ENCODE data around the gene DMXL2. TPM values are rescaled to one million over a fixed set of nuclear protein-coding genes. Genes with fewer than 3 reads are reported as not detected.

DMXL2 gene
- total RNA-seq, 4 donors from 2014 or later: 34.7 to 81.2 (median 69.3) TPM

- no peak for DNase-seq
- H3K4me1 ChIP-seq: no peaks in the 10 kb centered on the region
- H3K27ac ChIP-seq: no peak overlapping the region
- H3K36me3 ChIP-seq: peaks cover 0 to 16% (median 0%) of the 10 kb centered on the region in 3 donors
- H3K9me3 ChIP-seq: no peaks in the 10 kb centered on the region
- no peaks in the 10 kb centered on the region for H3K27me3 ChIP-seq
- TF ChIP-seq, protein P1, sequence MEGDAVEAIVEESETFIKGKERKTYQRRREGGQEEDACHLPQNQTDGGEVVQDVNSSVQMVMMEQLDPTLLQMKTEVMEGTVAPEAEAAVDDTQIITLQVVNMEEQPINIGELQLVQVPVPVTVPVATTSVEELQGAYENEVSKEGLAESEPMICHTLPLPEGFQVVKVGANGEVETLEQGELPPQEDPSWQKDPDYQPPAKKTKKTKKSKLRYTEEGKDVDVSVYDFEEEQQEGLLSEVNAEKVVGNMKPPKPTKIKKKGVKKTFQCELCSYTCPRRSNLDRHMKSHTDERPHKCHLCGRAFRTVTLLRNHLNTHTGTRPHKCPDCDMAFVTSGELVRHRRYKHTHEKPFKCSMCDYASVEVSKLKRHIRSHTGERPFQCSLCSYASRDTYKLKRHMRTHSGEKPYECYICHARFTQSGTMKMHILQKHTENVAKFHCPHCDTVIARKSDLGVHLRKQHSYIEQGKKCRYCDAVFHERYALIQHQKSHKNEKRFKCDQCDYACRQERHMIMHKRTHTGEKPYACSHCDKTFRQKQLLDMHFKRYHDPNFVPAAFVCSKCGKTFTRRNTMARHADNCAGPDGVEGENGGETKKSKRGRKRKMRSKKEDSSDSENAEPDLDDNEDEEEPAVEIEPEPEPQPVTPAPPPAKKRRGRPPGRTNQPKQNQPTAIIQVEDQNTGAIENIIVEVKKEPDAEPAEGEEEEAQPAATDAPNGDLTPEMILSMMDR (IDR thresholded peaks at IDR 0.05): peak in 4 of 6 experiments; percentile 26 to 39 (median 30)
- no peak for TF ChIP-seq POLR2A (IDR thresholded peaks at IDR 0.05)
- H3K4me3 ChIP-seq: no peak overlapping the region
Observed at GRCh38 chr15:51499379-51499976, 123.1 kb downstream of the DMXL2 start.

DNA sequence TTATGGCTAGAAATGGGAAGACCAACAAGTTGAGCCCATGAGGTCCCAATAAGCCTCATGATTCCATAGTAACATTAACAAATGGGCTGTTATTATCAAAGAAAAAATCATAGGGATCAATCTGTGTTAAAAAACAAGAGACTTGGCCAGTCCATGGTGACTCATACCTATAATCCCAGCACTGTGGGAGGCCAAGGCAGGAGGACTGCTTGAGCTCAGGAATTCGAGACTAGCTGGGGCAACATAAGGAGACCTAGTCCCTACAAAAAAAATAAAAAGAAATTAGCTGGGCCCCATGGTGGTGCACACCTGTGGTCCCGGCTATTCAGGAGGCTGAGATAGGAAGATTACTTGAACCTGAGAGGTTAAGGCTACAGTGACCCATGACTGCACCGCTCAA, 124.8 kb downstream of the DMXL2 start:
- no peaks in the 10 kb centered on the region for H3K9me3 ChIP-seq
- H3K36me3 ChIP-seq: peaks cover 0 to 14% (median 0%) of the 10 kb centered on the region in 3 donors
- no peaks in the 10 kb centered on the region for H3K4me1 ChIP-seq
- H3K4me3 ChIP-seq: no peak overlapping the region
- no peak for DNase-seq
- no peak overlapping the region for H3K27ac ChIP-seq
- no peaks in the 10 kb centered on the region for H3K27me3 ChIP-seq
- TF ChIP-seq POLR2A (IDR thresholded peaks at IDR 0.05): no peak
- TF ChIP-seq, protein P1 (IDR thresholded peaks at IDR 0.05): no peak

DNA sequence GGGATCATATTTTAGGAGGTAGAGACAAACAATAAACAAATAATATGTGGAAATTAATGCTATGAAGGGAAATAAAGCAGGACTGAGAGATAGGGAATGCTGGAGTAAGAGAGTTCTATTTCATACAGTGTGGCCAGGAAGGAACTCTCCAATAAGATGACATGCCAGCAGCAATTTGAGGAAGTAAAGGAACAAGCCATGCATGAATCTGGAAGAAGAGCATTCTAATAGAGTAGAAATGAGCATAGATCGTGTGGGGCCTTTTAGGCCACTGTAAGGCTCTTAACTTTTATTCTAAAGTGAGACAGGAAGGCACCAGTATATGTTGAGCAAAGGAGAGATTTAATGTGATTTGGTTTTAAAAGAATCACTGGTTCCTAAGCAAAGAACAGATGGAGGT, 126.3 kb downstream of the DMXL2 start:
- TF ChIP-seq, protein P1 (IDR thresholded peaks at IDR 0.05): no peak
- TF ChIP-seq POLR2A (IDR thresholded peaks at IDR 0.05): no peak
- DNase-seq: no peak
- H3K36me3 ChIP-seq: peaks cover 0 to 15% (median 0%) of the 10 kb centered on the region in 3 donors

DNA sequence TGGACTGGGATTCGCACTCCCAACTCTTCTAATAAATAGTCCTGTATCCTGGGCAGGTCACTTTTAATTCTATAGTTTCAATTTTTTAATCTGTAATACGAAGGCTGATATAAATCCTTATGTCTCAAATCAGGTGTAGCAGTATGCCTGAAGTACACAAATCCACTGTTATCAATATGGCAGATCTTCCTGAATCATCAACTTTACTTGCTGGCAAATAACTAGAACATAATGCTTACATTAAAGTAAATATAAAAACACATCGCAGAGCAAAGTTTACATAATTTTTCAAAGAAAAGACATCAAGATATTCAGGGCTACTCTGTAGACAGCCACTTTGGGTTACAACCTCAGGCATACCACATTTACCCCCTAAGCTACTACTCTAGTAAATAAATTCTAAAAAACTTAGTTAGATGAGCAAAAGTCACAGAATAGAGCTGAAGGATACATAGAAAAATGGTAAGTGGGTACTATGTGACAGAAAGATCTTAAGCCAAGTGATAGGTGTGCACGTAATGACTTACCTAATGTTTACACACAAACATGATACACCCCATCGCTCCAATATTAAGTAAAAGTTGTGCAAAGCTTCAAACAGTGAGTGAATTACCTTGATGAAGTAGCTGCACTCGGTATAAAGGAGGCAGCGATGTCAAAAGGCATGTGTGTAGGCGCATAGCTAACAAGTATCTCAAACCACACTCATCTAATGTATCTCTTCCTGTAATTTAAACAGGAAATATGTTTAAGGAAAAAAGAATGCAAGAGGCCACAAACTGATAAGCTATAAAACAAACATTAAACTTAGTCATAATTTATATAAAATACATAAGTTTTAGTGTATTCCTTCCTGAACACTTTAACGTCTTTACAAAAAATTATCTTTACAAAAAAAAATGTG, 127.9 kb downstream of the DMXL2 start:
- TF ChIP-seq, protein P1 (IDR thresholded peaks at IDR 0.05): no peak
- no peak for TF ChIP-seq POLR2A (IDR thresholded peaks at IDR 0.05)
- no peak overlapping the region for H3K27ac ChIP-seq
- H3K36me3 ChIP-seq: peaks cover 0 to 17% (median 0%) of the 10 kb centered on the region in 3 donors
- no peaks in the 10 kb centered on the region for H3K27me3 ChIP-seq
- H3K4me3 ChIP-seq: no peak overlapping the region
- DNase-seq: no peak
- no peaks in the 10 kb centered on the region for H3K4me1 ChIP-seq
- H3K9me3 ChIP-seq: no peaks in the 10 kb centered on the region

More for the DNA sequence above, 126.3 kb downstream of the DMXL2 start:
- Histone ChIP-seq H3K4me3 (no peak overlapping the region), H3K27me3 (no peaks in the 10 kb centered on the region), H3K27ac (no peak overlapping the region), H3K9me3 (no peaks in the 10 kb centered on the region), H3K4me1 (no peaks in the 10 kb centered on the region)

- Histone ChIP-seq H3K9me3 (no peaks in the 10 kb centered on the region), H3K4me1 (no peaks in the 10 kb centered on the region), H3K27me3 (no peaks in the 10 kb centered on the region), H3K36me3 (peaks cover 0 to 13% (median 0%) of the 10 kb centered on the region in 3 donors), H3K4me3 (no peak overlapping the region), H3K27ac (no peak overlapping the region)
- TF ChIP-seq POLR2A (IDR thresholded peaks at IDR 0.05): no peak
- TF ChIP-seq, protein P1 (IDR thresholded peaks at IDR 0.05): no peak
- no peak for DNase-seq
Observed at GRCh38 chr15:51493892-51494291, 128.7 kb downstream of the DMXL2 start.
